Suprapubic skin (tissue), 3 donors: ENCODE measurements around the gene CYBC1.

Experiments used
- POLR2A ChIP-seq, 2 donors: fragments of 450-650 bp; IDR thresholded peaks; one replicate each; pipeline ENCODE4 v1.6.1; 2017; ENCODE audit warnings: antibody characterized with exemption in 2 of 2, mild to moderate bottlenecking in 2 of 2, moderate library complexity in 2 of 2
- TF ChIP-seq, protein P1 (sequence below), 2 donors: fragments of 200-600 bp in 1 of 2; fragments of 450-650 bp in 1 of 2; sonication (generic) in 1 of 2; IDR thresholded peaks; one replicate each; pipeline ENCODE4 v1.5.1; 2016 to 2019; ENCODE audit warnings: antibody characterized with exemption in 2 of 2, mild to moderate bottlenecking in 1 of 2, moderate library complexity in 1 of 2

GRCh38 chr17:82403662-82404660 lies 46.6 kb downstream of the CYBC1 start:
- TF ChIP-seq, protein P1, sequence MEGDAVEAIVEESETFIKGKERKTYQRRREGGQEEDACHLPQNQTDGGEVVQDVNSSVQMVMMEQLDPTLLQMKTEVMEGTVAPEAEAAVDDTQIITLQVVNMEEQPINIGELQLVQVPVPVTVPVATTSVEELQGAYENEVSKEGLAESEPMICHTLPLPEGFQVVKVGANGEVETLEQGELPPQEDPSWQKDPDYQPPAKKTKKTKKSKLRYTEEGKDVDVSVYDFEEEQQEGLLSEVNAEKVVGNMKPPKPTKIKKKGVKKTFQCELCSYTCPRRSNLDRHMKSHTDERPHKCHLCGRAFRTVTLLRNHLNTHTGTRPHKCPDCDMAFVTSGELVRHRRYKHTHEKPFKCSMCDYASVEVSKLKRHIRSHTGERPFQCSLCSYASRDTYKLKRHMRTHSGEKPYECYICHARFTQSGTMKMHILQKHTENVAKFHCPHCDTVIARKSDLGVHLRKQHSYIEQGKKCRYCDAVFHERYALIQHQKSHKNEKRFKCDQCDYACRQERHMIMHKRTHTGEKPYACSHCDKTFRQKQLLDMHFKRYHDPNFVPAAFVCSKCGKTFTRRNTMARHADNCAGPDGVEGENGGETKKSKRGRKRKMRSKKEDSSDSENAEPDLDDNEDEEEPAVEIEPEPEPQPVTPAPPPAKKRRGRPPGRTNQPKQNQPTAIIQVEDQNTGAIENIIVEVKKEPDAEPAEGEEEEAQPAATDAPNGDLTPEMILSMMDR (IDR thresholded peaks at IDR 0.05) = no peak
- no peak for TF ChIP-seq POLR2A (IDR thresholded peaks at IDR 0.05)
